ENCODE data around the gene TENT4A. TPM values are rescaled to one million over a fixed set of nuclear protein-coding genes. Genes with fewer than 3 reads are reported as not detected.

TENT4A gene
- total RNA-seq, 4 donors from 2014 or later = 20.9 to 70.3 (median 28.1) TPM

DNA sequence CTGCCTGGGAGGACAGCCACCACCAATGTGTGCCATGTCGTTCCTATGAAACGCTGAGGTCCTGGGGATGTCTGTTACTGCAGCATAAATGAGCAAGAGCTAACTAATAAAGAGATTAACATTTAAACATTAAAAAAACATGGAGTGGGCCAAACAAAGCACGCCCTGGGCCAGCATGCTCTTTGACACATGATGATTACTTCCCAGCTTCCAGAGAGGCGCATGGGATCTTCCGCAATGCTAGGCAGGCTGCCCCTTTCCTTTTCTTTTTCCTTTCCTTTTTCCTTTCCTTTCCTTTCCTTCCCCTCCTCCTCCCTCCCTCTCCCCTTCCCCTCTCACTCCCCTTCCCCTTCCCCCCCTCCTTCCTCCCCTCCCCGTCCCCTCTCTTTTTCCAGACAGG, 10.6 kb upstream of the TENT4A start:
- peaks cover 2% of the 10 kb centered on the region for H3K27me3 ChIP-seq
- H3K9me3 ChIP-seq = no peaks in the 10 kb centered on the region
- DNase-seq = no peak
- WGBS, 2 donors (ENCODE audit: low coverage in 1 of 2) = 91 to 97% methylated on average over 6 of the region's 6 CpGs
- TF ChIP-seq, protein P1, sequence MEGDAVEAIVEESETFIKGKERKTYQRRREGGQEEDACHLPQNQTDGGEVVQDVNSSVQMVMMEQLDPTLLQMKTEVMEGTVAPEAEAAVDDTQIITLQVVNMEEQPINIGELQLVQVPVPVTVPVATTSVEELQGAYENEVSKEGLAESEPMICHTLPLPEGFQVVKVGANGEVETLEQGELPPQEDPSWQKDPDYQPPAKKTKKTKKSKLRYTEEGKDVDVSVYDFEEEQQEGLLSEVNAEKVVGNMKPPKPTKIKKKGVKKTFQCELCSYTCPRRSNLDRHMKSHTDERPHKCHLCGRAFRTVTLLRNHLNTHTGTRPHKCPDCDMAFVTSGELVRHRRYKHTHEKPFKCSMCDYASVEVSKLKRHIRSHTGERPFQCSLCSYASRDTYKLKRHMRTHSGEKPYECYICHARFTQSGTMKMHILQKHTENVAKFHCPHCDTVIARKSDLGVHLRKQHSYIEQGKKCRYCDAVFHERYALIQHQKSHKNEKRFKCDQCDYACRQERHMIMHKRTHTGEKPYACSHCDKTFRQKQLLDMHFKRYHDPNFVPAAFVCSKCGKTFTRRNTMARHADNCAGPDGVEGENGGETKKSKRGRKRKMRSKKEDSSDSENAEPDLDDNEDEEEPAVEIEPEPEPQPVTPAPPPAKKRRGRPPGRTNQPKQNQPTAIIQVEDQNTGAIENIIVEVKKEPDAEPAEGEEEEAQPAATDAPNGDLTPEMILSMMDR (IDR thresholded peaks at IDR 0.05) = no peak
- peaks cover 0 to 7% (median 2%) of the 10 kb centered on the region in 4 donors for H3K4me1 ChIP-seq
- intact Hi-C loops (cut with DNase I; ENCODE audit: low total_unique reads) = no loop called here
- H3K36me3 ChIP-seq = no peaks in the 10 kb centered on the region
- H3K27ac ChIP-seq = no peak overlapping the region
- H3K4me3 ChIP-seq = no peak overlapping the region
- in situ Hi-C loops (cut with MboI; ENCODE audit: low pct_ligation_motif_present in 1 of 4, low pct_unique_long_range_greater_than_20kb in 1 of 4, low sequenced_read_pairs in 3 of 4) = no loop called here

DNA sequence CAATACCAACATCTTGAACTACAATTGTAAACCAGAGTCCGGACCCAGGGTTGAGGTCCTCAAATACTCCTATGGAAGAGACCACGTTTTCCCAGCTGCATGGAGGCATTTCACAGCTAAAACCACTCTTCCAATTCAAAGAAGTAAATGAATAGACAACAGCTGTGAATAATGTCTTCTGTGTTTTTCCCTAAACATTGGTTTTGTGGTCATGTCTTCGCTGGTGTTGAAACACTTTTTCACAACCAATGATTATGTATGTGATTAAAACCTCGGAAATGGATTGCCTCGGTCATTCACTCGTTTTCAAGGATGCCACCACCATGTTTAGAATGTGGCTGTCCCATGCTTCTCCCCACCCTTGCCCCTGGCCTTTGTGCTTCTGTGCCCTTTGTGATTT, 9.4 kb upstream of the TENT4A start:
- 56 to 64% methylated on average over 4 to 6 of the region's 6 CpGs for WGBS, 2 donors (ENCODE audit: low coverage in 1 of 2)
- no peak for DNase-seq
- intact Hi-C loops (cut with DNase I; ENCODE audit: low total_unique reads) = no loop called here
- Histone ChIP-seq H3K9me3 (no peaks in the 10 kb centered on the region), H3K36me3 (no peaks in the 10 kb centered on the region), H3K27ac (peak overlapping the region; percentile 30 to 77 (median 64)), H3K4me3 (no peak overlapping the region), H3K4me1 (peaks cover 0 to 7% (median 2%) of the 10 kb centered on the region in 4 donors), H3K27me3 (no peaks in the 10 kb centered on the region)
- TF ChIP-seq POLR2AphosphoS5 (IDR thresholded peaks at IDR 0.05) (no peak), POLR2A (IDR thresholded peaks at IDR 0.05) (no peak), EP300 (IDR thresholded peaks at IDR 0.05; ENCODE audit: low read depth) (no peak)
- TF ChIP-seq, protein P1 (IDR thresholded peaks at IDR 0.05) = no peak
- in situ Hi-C loops (cut with MboI; ENCODE audit: low pct_ligation_motif_present in 1 of 4, low pct_unique_long_range_greater_than_20kb in 1 of 4, low sequenced_read_pairs in 3 of 4) = no loop called here

DNA sequence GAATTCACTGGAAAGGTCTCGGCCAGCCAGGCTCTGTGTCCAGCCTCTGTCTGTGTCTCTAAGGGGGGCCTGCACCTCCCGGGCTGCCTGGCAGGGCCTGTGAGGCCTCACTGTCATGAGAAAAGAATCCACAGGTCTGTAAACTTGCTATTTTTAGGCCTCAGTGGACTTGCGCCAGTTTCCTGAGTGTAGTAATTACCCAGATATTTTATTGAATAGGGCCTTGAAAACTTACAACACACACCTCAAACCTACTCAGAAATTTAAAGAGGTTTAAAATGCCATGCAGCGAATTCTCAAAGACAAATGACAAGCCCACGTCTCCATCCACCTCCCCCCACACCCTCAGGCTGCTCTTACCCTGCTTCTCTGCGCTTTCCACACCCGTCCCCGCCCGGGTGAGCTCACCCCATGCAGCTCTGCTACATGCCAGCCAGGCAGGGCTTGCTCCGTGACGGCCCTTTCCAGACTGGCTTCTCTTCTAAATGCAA, 8.8 kb upstream of the TENT4A start:
- intact Hi-C loops (cut with DNase I; ENCODE audit: low total_unique reads) (no loop called here), in situ Hi-C loops (cut with MboI; ENCODE audit: low pct_ligation_motif_present in 1 of 4, low pct_unique_long_range_greater_than_20kb in 1 of 4, low sequenced_read_pairs in 3 of 4) (no loop called here)
- Histone ChIP-seq H3K9me3 (no peaks in the 10 kb centered on the region), H3K36me3 (no peaks in the 10 kb centered on the region), H3K27me3 (no peaks in the 10 kb centered on the region), H3K4me3 (no peak overlapping the region), H3K27ac (peak overlapping the region; percentile 30 to 77 (median 64)), H3K4me1 (peaks cover 0 to 7% (median 2%) of the 10 kb centered on the region in 4 donors)
- peak; percentile 65 for TF ChIP-seq EP300 (IDR thresholded peaks at IDR 0.05; ENCODE audit: low read depth)
- TF ChIP-seq, protein P1 (IDR thresholded peaks at IDR 0.05) = no peak
- TF ChIP-seq POLR2A (IDR thresholded peaks at IDR 0.05) = no peak
- TF ChIP-seq POLR2AphosphoS5 (IDR thresholded peaks at IDR 0.05) = peak; percentile 53 to 69 (median 58)
- 60 to 62% methylated on average over 1 to 11 of the region's 11 CpGs for WGBS, 2 donors (ENCODE audit: low coverage in 1 of 2)
- peak; percentile 48 for DNase-seq

DNA sequence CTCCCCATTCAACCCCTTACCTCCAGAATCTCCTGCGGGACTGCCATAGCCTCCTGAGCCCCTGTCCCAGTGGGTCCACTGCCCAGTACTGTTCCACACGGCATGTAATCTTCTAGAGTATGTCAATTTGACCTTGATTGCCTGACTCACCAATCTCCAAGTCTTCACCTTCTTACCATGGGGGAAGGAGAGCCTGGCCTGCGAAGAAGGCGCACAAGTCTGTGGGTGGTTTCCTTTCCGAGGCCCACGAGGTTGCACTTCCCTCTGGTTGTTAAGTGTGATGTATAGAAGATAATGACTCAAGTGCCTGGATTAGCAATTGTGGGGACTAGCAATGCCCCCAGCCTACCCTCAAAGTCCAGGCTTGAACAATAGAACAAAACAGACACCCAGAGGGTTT, 8.1 kb upstream of the TENT4A start:
- intact Hi-C loops (cut with DNase I; ENCODE audit: low total_unique reads) = no loop called here
- H3K4me1 ChIP-seq = peaks cover 0 to 7% (median 2%) of the 10 kb centered on the region in 4 donors
- TF ChIP-seq, protein P1 (IDR thresholded peaks at IDR 0.05) = no peak
- TF ChIP-seq POLR2A (IDR thresholded peaks at IDR 0.05) = no peak
- TF ChIP-seq POLR2AphosphoS5 (IDR thresholded peaks at IDR 0.05) = no peak
- no peak for TF ChIP-seq EP300 (IDR thresholded peaks at IDR 0.05; ENCODE audit: low read depth)
- H3K27me3 ChIP-seq = no peaks in the 10 kb centered on the region
- H3K4me3 ChIP-seq = no peak overlapping the region
- H3K27ac ChIP-seq = peak overlapping the region; percentile 8 to 77 (median 64)
- DNase-seq = no peak
- in situ Hi-C loops (cut with MboI; ENCODE audit: low pct_ligation_motif_present in 1 of 4, low pct_unique_long_range_greater_than_20kb in 1 of 4, low sequenced_read_pairs in 3 of 4) = no loop called here
- WGBS, 2 donors (ENCODE audit: low coverage in 1 of 2) = 78 to 100% methylated on average over 2 to 6 of the region's 6 CpGs
- no peaks in the 10 kb centered on the region for H3K36me3 ChIP-seq
- H3K9me3 ChIP-seq = no peaks in the 10 kb centered on the region
